ENCODE measurements around the gene NAGLU.

- TF ChIP-seq, protein P1, sequence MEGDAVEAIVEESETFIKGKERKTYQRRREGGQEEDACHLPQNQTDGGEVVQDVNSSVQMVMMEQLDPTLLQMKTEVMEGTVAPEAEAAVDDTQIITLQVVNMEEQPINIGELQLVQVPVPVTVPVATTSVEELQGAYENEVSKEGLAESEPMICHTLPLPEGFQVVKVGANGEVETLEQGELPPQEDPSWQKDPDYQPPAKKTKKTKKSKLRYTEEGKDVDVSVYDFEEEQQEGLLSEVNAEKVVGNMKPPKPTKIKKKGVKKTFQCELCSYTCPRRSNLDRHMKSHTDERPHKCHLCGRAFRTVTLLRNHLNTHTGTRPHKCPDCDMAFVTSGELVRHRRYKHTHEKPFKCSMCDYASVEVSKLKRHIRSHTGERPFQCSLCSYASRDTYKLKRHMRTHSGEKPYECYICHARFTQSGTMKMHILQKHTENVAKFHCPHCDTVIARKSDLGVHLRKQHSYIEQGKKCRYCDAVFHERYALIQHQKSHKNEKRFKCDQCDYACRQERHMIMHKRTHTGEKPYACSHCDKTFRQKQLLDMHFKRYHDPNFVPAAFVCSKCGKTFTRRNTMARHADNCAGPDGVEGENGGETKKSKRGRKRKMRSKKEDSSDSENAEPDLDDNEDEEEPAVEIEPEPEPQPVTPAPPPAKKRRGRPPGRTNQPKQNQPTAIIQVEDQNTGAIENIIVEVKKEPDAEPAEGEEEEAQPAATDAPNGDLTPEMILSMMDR (conservative IDR thresholded peaks at IDR 0.05) = no peak
- TF ChIP-seq ZFX (IDR thresholded peaks at IDR 0.05) = no peak
Measured at GRCh38 chr17:42493319-42493718, 42.7 kb upstream of the NAGLU start.

Measured in C4-2B (cell line).